Natural killer cell (primary cell): ENCODE data around the gene DRD4. TPM values are rescaled to one million over a fixed set of nuclear protein-coding genes. Genes with fewer than 3 reads are reported as not detected.
A peak's percentile ranks its signal among the peaks of the same experiment; 100 is the strongest.

Experiments
- ATAC-seq, 3 donors: fragments of 150-1000 bp in 2 of 3; fragments of 200-7000 bp in 1 of 3; cut with Tn5 transposase; 1 replicate in 1 of 3; 2 replicates in 2 of 3; pipeline ENCODE4 v1.10.0; 2021; ENCODE audit warnings: mild to moderate bottlenecking in 2 of 3, moderate library complexity in 2 of 3
- DNase-seq, 2 donors: peaks; one replicate each; pipeline versions ENCODE4 v3.0.0 to v3.0.0-alpha.2; 2013 to 2021; ENCODE audit warnings: mixed read lengths in 1 of 2
- H3K27ac ChIP-seq: one replicate; pipeline ENCODE4 v1.5.1; 2013; ENCODE audit warnings: mild to moderate bottlenecking, low read length
- H3K27me3 ChIP-seq: one replicate; pipeline ENCODE4 v1.6.1; 2013; ENCODE audit warnings: low read length; ENCODE audit not compliant: control insufficient read depth, insufficient read depth
- H3K36me3 ChIP-seq: one replicate; pipeline ENCODE4 v1.6.1; 2013; ENCODE audit warnings: low read length; ENCODE audit not compliant: control insufficient read depth, insufficient read depth
- H3K4me1 ChIP-seq: one replicate; pipeline ENCODE4 v1.6.1; 2013; ENCODE audit warnings: low read length; ENCODE audit not compliant: control insufficient read depth, insufficient read depth
- H3K4me3 ChIP-seq: one replicate; pipeline ENCODE4 v1.5.1; 2013; ENCODE audit warnings: low read length
- H3K9me3 ChIP-seq: one replicate; pipeline ENCODE4 v1.6.1; 2013; ENCODE audit warnings: low read length; ENCODE audit not compliant: control insufficient read depth, insufficient read depth
- H3K27ac Mint-ChIP-seq, 2 donors: one replicate each; pipeline ENCODE4 v1.8.0; 2022; ENCODE audit warnings: mild to moderate bottlenecking in 2 of 2, mixed read lengths in 2 of 2, moderate library complexity in 1 of 2
- H3K27me3 Mint-ChIP-seq, 2 donors: one replicate each; pipeline ENCODE4 v1.8.0; 2022; ENCODE audit warnings: low read depth in 2 of 2, mixed read lengths in 2 of 2
- H3K36me3 Mint-ChIP-seq: one replicate; pipeline ENCODE4 v1.8.0; 2022; ENCODE audit warnings: mixed read lengths
- H3K4me1 Mint-ChIP-seq, 2 donors: one replicate each; pipeline ENCODE4 v1.8.0; 2022; ENCODE audit warnings: mixed read lengths in 2 of 2
- H3K4me3 Mint-ChIP-seq: one replicate; pipeline ENCODE4 v1.8.0; 2022; ENCODE audit warnings: mild to moderate bottlenecking, moderate library complexity, mixed read lengths
- H3K9me3 Mint-ChIP-seq, 2 donors: one replicate each; pipeline ENCODE4 v1.8.0; 2022; ENCODE audit warnings: mixed read lengths in 2 of 2
- CTCF ChIP-seq: fragments of 200-600 bp; IDR thresholded peaks from one replicate; pipeline ENCODE4 v1.8.0; 2022; ENCODE audit warnings: antibody characterized with exemption
- WGBS: methylation state at CpG from one replicate; pipeline ENCODE4 v1.1.7; 2013; ENCODE audit warnings: missing lambda C conversion rate; ENCODE audit not compliant: insufficient coverage; 5-methylcytosine and 5-hydroxymethylcytosine counted together
- intact Hi-C: fragments of 100-400 bp; cut with micrococcal nuclease; formaldehyde crosslinking; loops from one replicate; pipeline ENCODE4 v1.14.2; 2022
- total RNA-seq, 4 donors: library from RNA; stranded (reverse); fragments of 120-200 nt in 1 of 4; gene quantifications; one replicate each; pipeline versions ENCODE4 v1.2.3 to v1.2.4, GENCODE V29; 2013 to 2022

The DRD4 gene
- total RNA-seq, 3 donors from 2014 or later (not counting 1 experiment from before 2014, with no cell fraction given), result 0.49 to 1.2 (median 0.61) TPM

- peaks cover 39% of the 10 kb centered on the region for H3K4me1 ChIP-seq
- TF ChIP-seq CTCF, result no peak
- peak overlapping the region; percentile 75 for H3K4me3 Mint-ChIP-seq
- H3K36me3 Mint-ChIP-seq, result no peaks in the 10 kb centered on the region
- no peaks in the 10 kb centered on the region for H3K27me3 Mint-ChIP-seq
- peak overlapping the region; percentile 14 for H3K27ac ChIP-seq
- H3K4me3 ChIP-seq, result no peak overlapping the region
- H3K9me3 ChIP-seq, result no peaks in the 10 kb centered on the region
- 86% methylated on average over 14 of the region's 14 CpGs for WGBS
- DNase-seq (peak in 1 of 2 donors; percentile 40), ATAC-seq (no peak)
- peak overlapping the region; percentile 89 for H3K27ac Mint-ChIP-seq
- peaks cover 50% of the 10 kb centered on the region for H3K36me3 ChIP-seq
- H3K9me3 Mint-ChIP-seq, result no peaks in the 10 kb centered on the region
- H3K4me1 Mint-ChIP-seq, result peaks cover 6 to 22% of the 10 kb centered on the region in 2 donors
- intact Hi-C loops, result loop anchor here (10.0 kb wide), 1 partner anchor 111 kb away; no protein-coding TSS in a partner anchor
- H3K27me3 ChIP-seq, result no peaks in the 10 kb centered on the region
These were observed 22.9 kb upstream of the DRD4 start for GRCh38 chr11:614021-614622.

DNA sequence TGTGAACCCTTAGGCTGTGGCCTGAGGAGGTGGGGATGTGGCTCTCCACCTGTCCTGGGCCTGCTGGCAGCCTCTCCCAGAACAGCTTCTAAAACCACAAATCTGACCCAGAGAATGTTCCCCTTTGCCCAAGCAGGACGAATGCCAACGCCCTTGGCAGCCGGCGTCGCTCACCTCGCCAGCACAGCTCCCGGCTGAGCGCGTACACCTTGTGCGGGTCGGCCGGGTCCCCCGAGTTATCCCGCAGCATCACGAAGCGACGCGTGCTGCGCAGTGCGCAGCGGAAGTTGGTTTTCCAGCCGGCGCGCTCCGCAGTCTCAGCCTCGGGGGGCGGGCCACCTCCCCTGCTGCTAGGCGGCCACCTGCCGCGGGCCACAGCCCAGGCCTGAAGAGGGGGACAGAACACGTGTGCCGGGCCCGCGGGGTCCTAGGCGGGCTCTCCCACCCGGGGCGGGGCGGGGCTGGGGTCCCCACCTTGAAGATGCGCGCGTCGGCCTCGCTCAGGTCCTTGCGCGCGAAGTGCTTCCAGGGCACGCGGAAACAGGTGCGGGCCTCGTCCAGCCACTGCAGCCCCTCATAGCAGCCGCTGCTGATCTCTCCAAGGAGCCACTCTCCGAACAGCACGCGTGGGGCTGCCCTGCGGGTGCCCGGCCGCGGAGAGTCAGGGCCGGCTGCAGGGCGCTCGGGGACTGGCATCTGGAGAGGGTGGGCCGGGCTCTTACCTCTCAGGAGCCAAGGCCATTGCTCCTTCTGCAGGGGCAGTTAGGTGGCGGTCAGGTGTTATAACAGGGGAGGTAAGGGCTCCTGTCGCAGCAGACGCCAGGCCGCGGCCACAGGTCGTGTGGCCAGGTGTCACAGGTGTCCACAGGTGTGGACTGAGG is 22.2 kb upstream of the DRD4 start:
- H3K27me3 Mint-ChIP-seq, result no peaks in the 10 kb centered on the region
- Histone ChIP-seq H3K4me1 (peaks cover 39% of the 10 kb centered on the region), H3K27ac (peak overlapping the region; percentile 93), H3K9me3 (no peaks in the 10 kb centered on the region), H3K4me3 (peak overlapping the region; percentile 88), H3K36me3 (peaks cover 43% of the 10 kb centered on the region), H3K27me3 (no peaks in the 10 kb centered on the region)
- intact Hi-C loops, result loop anchor here (5.0 to 10.0 kb wide), 2 partner anchors 38 to 110 kb away; partner anchors contain the start of gene PHRF1
- no peak for TF ChIP-seq CTCF
- H3K4me3 Mint-ChIP-seq, result peak overlapping the region; percentile 92
- ATAC-seq (no peak), DNase-seq (no peak)
- H3K4me1 Mint-ChIP-seq, result peaks cover 6 to 22% of the 10 kb centered on the region in 2 donors
- no peaks in the 10 kb centered on the region for H3K9me3 Mint-ChIP-seq
- H3K27ac Mint-ChIP-seq, result peak overlapping the region; percentile 89
- WGBS, result 72% methylated on average over 68 of the region's 68 CpGs
- no peaks in the 10 kb centered on the region for H3K36me3 Mint-ChIP-seq

GRCh38 chr11:615504-616319 is 21.4 kb upstream of the DRD4 start, which contains the start of gene IRF7:
TSS of gene IRF7 (minus strand) at chr11:615950. CDS start at chr11:615364, 586 bp downstream.
- H3K27ac Mint-ChIP-seq, result peak within 1 kb of the TSS; percentile 89

More at GRCh38 chr11:615504-616319, 21.4 kb upstream of the DRD4 start, which contains the start of gene IRF7:
- H3K9me3 Mint-ChIP-seq, result no peaks in the 10 kb centered on the region
- ATAC-seq (peak; percentile 80 to 92 (median 82)), DNase-seq (peak; percentile 84 to 91)
- intact Hi-C loops, result loop anchor here (5.0 to 10.0 kb wide), 2 partner anchors 38 to 109 kb away; partner anchors contain the start of gene PHRF1
- under 1% methylated on average over 66 of the region's 66 CpGs for WGBS
- H3K27me3 ChIP-seq, result no peaks in the 10 kb centered on the region
- peaks cover 6 to 22% of the 10 kb centered on the region in 2 donors for H3K4me1 Mint-ChIP-seq
- peaks cover 34% of the 10 kb centered on the region for H3K36me3 ChIP-seq
- no peak for TF ChIP-seq CTCF
- H3K27me3 Mint-ChIP-seq, result no peaks in the 10 kb centered on the region
- H3K36me3 Mint-ChIP-seq, result no peaks in the 10 kb centered on the region
- peak within 1 kb of the TSS; percentile 93 for H3K27ac ChIP-seq
- no peaks in the 10 kb centered on the region for H3K9me3 ChIP-seq
- peaks cover 39% of the 10 kb centered on the region for H3K4me1 ChIP-seq
- H3K4me3 Mint-ChIP-seq, result peak within 1 kb of the TSS; percentile 92
- peak within 1 kb of the TSS; percentile 88 for H3K4me3 ChIP-seq
